Measurements from ENCODE around the gene MAML2. TPM values are rescaled to one million over a fixed set of nuclear protein-coding genes. Genes with fewer than 3 reads are reported as not detected.

The MAML2 gene
- total and polyA plus RNA-seq, 2 experiments from 2014 or later: 1.1 to 8.2 TPM

GRCh38 chr11:96203567-96204365, 139.2 kb downstream of the MAML2 start:
- Histone ChIP-seq H3K36me3 (no peaks in the 10 kb centered on the region), H3K9me3 (ENCODE audit: low read depth) (no peaks in the 10 kb centered on the region), H3K4me3 (no peak overlapping the region), H3K27ac (no peak overlapping the region), H3K27me3 (no peaks in the 10 kb centered on the region), H3K4me1 (ENCODE audit: low read depth) (no peaks in the 10 kb centered on the region)
- no peak for TF ChIP-seq CTCF (IDR thresholded peaks at IDR 0.05; ENCODE audit: low read depth, low read length)
- no peak for DNase-seq (ENCODE audit: low read depth in 1 of 2, low spot score in 1 of 2)

GRCh38 chr11:96200243-96200642, 142.8 kb downstream of the MAML2 start:
- Histone ChIP-seq H3K4me1 (ENCODE audit: low read depth) (no peaks in the 10 kb centered on the region), H3K36me3 (no peaks in the 10 kb centered on the region), H3K27ac (no peak overlapping the region), H3K9me3 (ENCODE audit: low read depth) (no peaks in the 10 kb centered on the region), H3K27me3 (no peaks in the 10 kb centered on the region), H3K4me3 (no peak overlapping the region)
- TF ChIP-seq CTCF (IDR thresholded peaks at IDR 0.05; ENCODE audit: low read depth, low read length): no peak
- peak in 1 of 2 donors; percentile 84 for DNase-seq (ENCODE audit: low read depth in 1 of 2, low spot score in 1 of 2)

GRCh38 chr11:96199563-96200025, 143.4 kb downstream of the MAML2 start:
- no peaks in the 10 kb centered on the region for H3K4me1 ChIP-seq (ENCODE audit: low read depth)
- H3K27ac ChIP-seq: no peak overlapping the region
- H3K36me3 ChIP-seq: no peaks in the 10 kb centered on the region
- H3K9me3 ChIP-seq (ENCODE audit: low read depth): no peaks in the 10 kb centered on the region
- H3K4me3 ChIP-seq: no peak overlapping the region
- DNase-seq (ENCODE audit: low read depth in 1 of 2, low spot score in 1 of 2): peak in 1 of 2 donors; percentile 88
- no peaks in the 10 kb centered on the region for H3K27me3 ChIP-seq
- TF ChIP-seq CTCF (IDR thresholded peaks at IDR 0.05; ENCODE audit: low read depth, low read length): no peak

- Histone ChIP-seq H3K4me1 (ENCODE audit: low read depth) (no peaks in the 10 kb centered on the region), H3K27me3 (no peaks in the 10 kb centered on the region), H3K9me3 (ENCODE audit: low read depth) (no peaks in the 10 kb centered on the region), H3K36me3 (no peaks in the 10 kb centered on the region), H3K27ac (no peak overlapping the region), H3K4me3 (no peak overlapping the region)
- no peak for TF ChIP-seq CTCF (IDR thresholded peaks at IDR 0.05; ENCODE audit: low read depth, low read length)
- no peak for DNase-seq (ENCODE audit: low read depth in 1 of 2, low spot score in 1 of 2)
Measured at GRCh38 chr11:96197801-96198701, 144.9 kb downstream of the MAML2 start.

- no peak for TF ChIP-seq CTCF (IDR thresholded peaks at IDR 0.05; ENCODE audit: low read depth, low read length)
- no peak overlapping the region for H3K27ac ChIP-seq
- no peak for DNase-seq (ENCODE audit: low read depth in 1 of 2, low spot score in 1 of 2)
- H3K4me1 ChIP-seq (ENCODE audit: low read depth): no peaks in the 10 kb centered on the region
- no peaks in the 10 kb centered on the region for H3K27me3 ChIP-seq
- no peaks in the 10 kb centered on the region for H3K36me3 ChIP-seq
- no peaks in the 10 kb centered on the region for H3K9me3 ChIP-seq (ENCODE audit: low read depth)
- H3K4me3 ChIP-seq: no peak overlapping the region
Measured at GRCh38 chr11:96197103-96197502, 145.9 kb downstream of the MAML2 start.
